HG03571 (cell line): ENCODE measurements around the gene GNPDA1.

Experiments
- ATAC-seq: cut with Tn5 transposase; IDR thresholded peaks from one replicate; pipeline ENCODE4 v1.9.1; 2021; ENCODE audit not compliant: unreplicated experiment

GNPDA1 gene

DNA sequence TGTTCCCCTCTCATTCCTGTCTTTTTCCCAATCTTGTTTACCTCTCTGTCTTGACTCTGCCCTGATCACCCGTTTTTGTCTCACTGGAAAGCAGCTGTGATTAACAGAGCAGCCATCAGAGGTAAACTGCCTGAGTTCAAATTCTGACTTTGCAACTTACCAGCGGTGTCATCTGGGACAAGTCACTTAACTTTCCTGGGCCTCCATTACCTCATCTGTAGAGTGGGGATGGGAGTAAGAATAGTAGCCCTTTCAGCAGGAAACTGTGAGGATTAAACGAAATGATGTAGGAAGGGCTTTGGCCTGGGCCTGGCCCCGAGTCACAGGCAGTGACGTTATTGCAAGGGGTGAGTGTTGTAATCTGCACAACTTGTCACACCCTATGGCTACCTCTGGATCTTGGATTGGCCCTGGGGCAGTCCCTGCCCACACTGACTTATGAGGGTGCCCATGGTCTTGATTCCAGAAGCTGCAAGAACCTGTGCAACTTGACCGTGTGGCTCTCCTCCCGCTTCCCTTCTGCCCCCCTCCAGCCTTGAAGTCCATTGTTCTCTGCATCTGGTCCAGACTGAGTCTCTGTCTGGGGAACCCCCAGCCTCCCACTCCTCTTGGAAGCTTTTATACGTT lies 54.2 kb downstream of the GNPDA1 start:
- ATAC-seq = no peak

DNA sequence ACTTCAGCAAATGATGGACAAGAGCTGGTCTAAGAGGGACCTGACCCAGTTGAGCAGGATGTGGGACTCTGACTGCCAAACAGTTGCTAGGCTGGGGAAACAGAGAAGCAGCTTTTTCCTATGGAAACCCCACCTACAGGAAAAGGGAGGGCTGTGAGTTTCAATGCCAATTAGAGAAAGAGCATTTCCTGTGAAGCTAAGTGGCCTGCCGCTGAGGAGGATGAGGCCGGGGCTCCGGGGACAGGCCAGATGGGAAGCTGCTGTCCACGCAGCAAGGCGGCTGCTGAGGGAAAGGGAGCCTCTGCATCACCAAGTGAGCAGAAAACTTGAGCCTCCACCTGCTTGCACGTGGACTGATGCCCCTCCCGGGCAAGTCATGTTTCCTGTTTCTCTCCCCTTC lies 54.7 kb downstream of the GNPDA1 start, which contains the start of gene PCDH12:
Gene PCDH12 (minus strand): TSS at position 90 of the 400 bp plus-strand sequence. CDS start 351 bp downstream, outside the sequence.
- ATAC-seq = no peak

DNA sequence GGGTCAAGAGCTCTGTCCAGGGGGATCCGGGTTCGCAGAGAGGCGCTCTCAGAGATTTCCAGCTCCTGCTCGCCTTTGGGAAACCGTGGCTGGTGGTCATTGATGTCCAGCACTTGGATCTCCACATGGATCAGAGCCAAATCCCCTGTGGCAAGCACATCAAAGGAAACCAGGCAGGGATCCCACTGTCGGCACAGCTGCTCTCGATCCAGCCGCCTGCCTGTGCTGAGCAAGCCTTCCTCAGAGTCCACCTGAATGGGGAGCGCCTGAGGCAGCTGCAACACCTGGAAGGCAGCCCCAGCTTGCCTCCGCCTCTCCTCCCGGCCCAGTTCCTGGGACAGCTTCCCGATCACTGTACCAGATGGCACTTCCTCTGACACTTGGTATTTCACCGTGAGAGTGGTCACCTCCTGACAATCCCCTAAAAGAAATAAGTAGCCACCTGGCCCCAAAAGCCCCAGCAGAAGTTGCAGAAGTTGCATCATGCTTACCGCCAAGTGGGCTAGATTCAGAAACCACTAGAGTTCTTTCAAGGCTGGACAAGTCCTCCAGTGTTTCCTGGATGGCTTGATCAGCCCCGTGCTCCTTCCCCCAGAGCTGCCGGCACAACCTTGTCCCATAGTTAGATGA lies 55.3 kb downstream of the GNPDA1 start:
- ATAC-seq = no peak

DNA sequence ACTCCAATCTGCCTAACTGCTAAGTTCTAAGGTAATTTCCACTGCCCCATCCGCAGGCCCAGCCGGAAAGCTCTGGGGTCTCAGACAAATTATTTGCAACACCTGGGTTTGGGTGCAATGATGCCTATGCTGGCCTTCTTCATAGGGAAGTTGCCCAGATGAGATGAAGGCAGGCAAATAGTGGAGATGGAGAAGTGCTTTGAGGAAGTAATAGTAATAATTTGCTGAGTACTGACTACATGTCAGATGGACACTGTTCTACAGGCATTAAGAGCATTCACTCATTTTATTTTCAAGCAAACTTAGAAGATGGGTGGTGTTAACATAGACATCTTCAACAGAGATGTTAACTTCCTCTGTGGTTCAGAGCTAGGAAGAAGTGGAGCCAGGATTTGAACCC lies 58.6 kb downstream of the GNPDA1 start:
- no peak for ATAC-seq

DNA sequence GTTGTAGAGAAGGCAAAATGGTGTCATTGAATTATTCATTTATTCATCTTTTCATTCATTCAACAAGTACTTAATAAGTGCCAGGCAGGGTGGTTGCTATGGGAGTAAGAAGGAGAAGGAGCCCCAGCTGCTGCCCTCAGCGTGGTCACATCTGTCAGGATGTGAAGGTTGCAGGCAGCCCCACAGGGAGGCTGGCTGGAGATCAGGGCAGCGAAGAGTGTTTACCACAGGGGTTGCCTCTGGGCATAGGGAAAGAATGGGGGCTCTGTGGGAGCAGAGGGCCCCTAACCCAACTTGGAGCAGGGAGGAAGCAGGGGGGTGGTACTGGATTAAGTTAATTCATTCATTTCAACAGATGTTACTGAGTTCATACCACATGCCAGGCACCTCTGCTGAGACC lies 60.8 kb downstream of the GNPDA1 start:
- ATAC-seq = no peak

DNA sequence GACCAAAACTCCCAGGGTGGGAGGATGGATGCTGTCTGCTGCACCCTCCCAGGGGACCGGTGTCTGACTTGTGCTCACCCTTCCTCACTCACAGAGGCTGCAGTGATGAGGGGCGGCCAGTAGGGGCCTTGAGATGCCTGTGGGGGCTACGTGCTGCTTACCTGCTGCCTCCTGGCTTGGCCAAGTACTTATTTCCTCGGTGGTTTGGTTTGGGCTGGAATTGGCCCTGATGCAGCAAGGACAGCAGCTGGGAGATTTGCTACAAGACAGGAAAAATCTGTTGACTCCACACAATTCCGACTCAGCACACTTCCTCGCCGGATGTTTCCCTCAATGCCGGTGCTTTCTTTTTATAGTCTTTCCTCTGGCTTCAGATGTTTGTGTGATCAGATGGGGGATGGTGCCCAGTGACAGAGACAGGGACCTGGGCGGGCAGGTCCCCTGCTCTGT lies 61.5 kb downstream of the GNPDA1 start:
- ATAC-seq = no peak
